Activated gamma-delta T cell treated with Interleukin-2 at 50 U/mL for 16 hours (primary cell): ENCODE results near the gene ATP6V0C.

Source experiments
- DNase-seq: peaks from one replicate; pipeline ENCODE4 v3.0.0-alpha.2; 2020

Gene ATP6V0C

GRCh38 chr16:2512735-2513404 is 882 bp upstream of the ATP6V0C start:
- DNase-seq: peak; percentile 45

- peak; percentile 30 for DNase-seq
Measured at GRCh38 chr16:2514333-2515179, 804 bp downstream of the ATP6V0C start.

GRCh38 chr16:2515180-2515851 is 1.6 kb downstream of the ATP6V0C start:
- no peak for DNase-seq

GRCh38 chr16:2516391-2517240 is 2.9 kb downstream of the ATP6V0C start:
- no peak for DNase-seq

GRCh38 chr16:2517954-2518605 is 4.3 kb downstream of the ATP6V0C start:
- no peak for DNase-seq

GRCh38 chr16:2518823-2519710 is 5.3 kb downstream of the ATP6V0C start:
- DNase-seq: no peak

GRCh38 chr16:2519711-2520080 is 5.9 kb downstream of the ATP6V0C start:
- DNase-seq: no peak

GRCh38 chr16:2520097-2520783 is 6.5 kb downstream of the ATP6V0C start, which contains the start of gene AMDHD2:
TSS of gene AMDHD2 (plus strand) at chr16:2520371. CDS start at chr16:2520459, 88 bp downstream.
- DNase-seq: peak; percentile 84

- peak; percentile 63 for DNase-seq
Measured at GRCh38 chr16:2520784-2521531, 7.2 kb downstream of the ATP6V0C start.

- no peak for DNase-seq
Measured at GRCh38 chr16:2523801-2524231, 10.1 kb downstream of the ATP6V0C start.

- DNase-seq: no peak
Measured at GRCh38 chr16:2524339-2524938, 10.7 kb downstream of the ATP6V0C start.

GRCh38 chr16:2526135-2526534 is 12.4 kb downstream of the ATP6V0C start:
- no peak for DNase-seq

GRCh38 chr16:2527071-2527783 is 13.5 kb downstream of the ATP6V0C start:
- DNase-seq: no peak

- no peak for DNase-seq
Measured at GRCh38 chr16:2527784-2528100, 14.0 kb downstream of the ATP6V0C start.

GRCh38 chr16:2528161-2529060 is 14.7 kb downstream of the ATP6V0C start:
- no peak for DNase-seq

GRCh38 chr16:2529061-2529931 is 15.5 kb downstream of the ATP6V0C start:
- no peak for DNase-seq
